Measurements from ENCODE around the gene MSX2.

Gene MSX2

DNA sequence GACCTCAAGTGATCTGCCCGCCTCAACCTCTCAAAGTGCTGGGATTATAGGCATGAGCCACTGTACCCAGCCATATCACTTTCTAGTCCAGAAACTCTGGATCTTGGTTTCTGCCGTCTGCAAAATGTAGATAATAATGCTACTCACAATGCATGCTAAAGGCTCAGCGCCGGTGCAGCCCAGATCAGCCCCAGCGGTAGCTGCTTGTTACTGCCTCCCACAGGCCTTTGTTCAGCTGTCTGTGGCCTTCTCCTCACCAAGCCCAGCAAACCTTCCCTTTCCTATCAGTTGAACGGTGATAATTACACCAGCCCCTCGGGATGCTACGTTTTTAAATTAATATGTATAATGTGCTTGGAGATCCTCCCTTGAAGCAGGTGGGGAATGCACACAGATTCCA is 26.2 kb upstream of the MSX2 start:
- DNase-seq (ENCODE audit: low spot score in 2 of 2) (no peak), ATAC-seq (replicated peaks; ENCODE audit: extremely low read depth, poor library complexity, severe bottlenecking) (no peak)
- Mint-ChIP-seq H3K4me3 (no peak overlapping the region), H3K4me1 (no peaks in the 10 kb centered on the region), H3K27ac (ENCODE audit: low read depth) (no peak overlapping the region), H3K27me3 (peaks cover 35% of the 10 kb centered on the region), H3K9me3 (no peaks in the 10 kb centered on the region), H3K36me3 (ENCODE audit: insufficient read depth) (no peaks in the 10 kb centered on the region)

GRCh38 chr5:174699131-174699530 is 25.3 kb upstream of the MSX2 start:
- no peaks in the 10 kb centered on the region for H3K36me3 Mint-ChIP-seq (ENCODE audit: insufficient read depth)
- no peak overlapping the region for H3K4me3 Mint-ChIP-seq
- no peak for ATAC-seq (replicated peaks; ENCODE audit: extremely low read depth, poor library complexity, severe bottlenecking)
- peaks cover 25% of the 10 kb centered on the region for H3K27me3 Mint-ChIP-seq
- no peaks in the 10 kb centered on the region for H3K9me3 Mint-ChIP-seq
- no peak overlapping the region for H3K27ac Mint-ChIP-seq (ENCODE audit: low read depth)
- no peak for DNase-seq (ENCODE audit: low spot score in 2 of 2)
- no peaks in the 10 kb centered on the region for H3K4me1 Mint-ChIP-seq

GRCh38 chr5:174706997-174707572 is 17.3 kb upstream of the MSX2 start:
- H3K27ac Mint-ChIP-seq (ENCODE audit: low read depth), result no peak overlapping the region
- no peak for DNase-seq (ENCODE audit: low spot score in 2 of 2)
- no peak for ATAC-seq (replicated peaks; ENCODE audit: extremely low read depth, poor library complexity, severe bottlenecking)
- H3K4me1 Mint-ChIP-seq, result no peaks in the 10 kb centered on the region
- H3K27me3 Mint-ChIP-seq, result no peaks in the 10 kb centered on the region
- H3K9me3 Mint-ChIP-seq, result peaks cover 5% of the 10 kb centered on the region
- H3K4me3 Mint-ChIP-seq, result no peak overlapping the region
- no peaks in the 10 kb centered on the region for H3K36me3 Mint-ChIP-seq (ENCODE audit: insufficient read depth)

- ATAC-seq (replicated peaks; ENCODE audit: extremely low read depth, poor library complexity, severe bottlenecking) (no peak), DNase-seq (ENCODE audit: low spot score in 2 of 2) (no peak)
- H3K4me1 Mint-ChIP-seq, result no peaks in the 10 kb centered on the region
- no peak overlapping the region for H3K4me3 Mint-ChIP-seq
- H3K27ac Mint-ChIP-seq (ENCODE audit: low read depth), result no peak overlapping the region
- no peaks in the 10 kb centered on the region for H3K27me3 Mint-ChIP-seq
- no peaks in the 10 kb centered on the region for H3K36me3 Mint-ChIP-seq (ENCODE audit: insufficient read depth)
- peaks cover 5% of the 10 kb centered on the region for H3K9me3 Mint-ChIP-seq
Measured at GRCh38 chr5:174707671-174708070, 16.7 kb upstream of the MSX2 start.

- Mint-ChIP-seq H3K4me1 (no peaks in the 10 kb centered on the region), H3K4me3 (no peak overlapping the region), H3K36me3 (ENCODE audit: insufficient read depth) (no peaks in the 10 kb centered on the region), H3K27ac (ENCODE audit: low read depth) (no peak overlapping the region), H3K9me3 (peaks cover 5% of the 10 kb centered on the region), H3K27me3 (peaks cover 7% of the 10 kb centered on the region)
- ATAC-seq (replicated peaks; ENCODE audit: extremely low read depth, poor library complexity, severe bottlenecking), result no peak
- DNase-seq (ENCODE audit: low spot score in 2 of 2), result no peak
Measured at GRCh38 chr5:174708476-174709207, 15.7 kb upstream of the MSX2 start.

DNA sequence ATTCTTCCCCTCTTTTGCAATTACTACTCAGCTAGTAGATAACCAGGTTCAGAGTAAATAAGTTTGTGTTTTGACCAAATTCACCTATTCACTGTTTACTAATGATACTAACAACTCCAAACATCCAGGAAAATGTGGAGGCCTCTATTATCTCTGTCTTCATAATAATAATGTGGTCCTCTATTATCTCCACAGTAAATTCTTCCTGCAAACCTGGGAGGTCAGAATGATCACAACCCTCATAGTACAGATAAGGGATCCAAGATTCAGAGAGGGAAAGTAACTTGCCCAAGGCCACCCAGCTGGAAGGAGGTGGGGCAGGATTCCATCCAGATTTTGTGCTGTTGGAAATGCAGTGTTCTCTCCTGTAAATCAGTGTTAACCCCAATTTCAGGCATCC is 9.6 kb upstream of the MSX2 start:
- Mint-ChIP-seq H3K36me3 (ENCODE audit: insufficient read depth) (no peaks in the 10 kb centered on the region), H3K27me3 (peaks cover 27% of the 10 kb centered on the region), H3K4me1 (no peaks in the 10 kb centered on the region), H3K27ac (ENCODE audit: low read depth) (no peak overlapping the region), H3K9me3 (no peaks in the 10 kb centered on the region), H3K4me3 (no peak overlapping the region)
- DNase-seq (ENCODE audit: low spot score in 2 of 2) (no peak), ATAC-seq (replicated peaks; ENCODE audit: extremely low read depth, poor library complexity, severe bottlenecking) (no peak)

DNA sequence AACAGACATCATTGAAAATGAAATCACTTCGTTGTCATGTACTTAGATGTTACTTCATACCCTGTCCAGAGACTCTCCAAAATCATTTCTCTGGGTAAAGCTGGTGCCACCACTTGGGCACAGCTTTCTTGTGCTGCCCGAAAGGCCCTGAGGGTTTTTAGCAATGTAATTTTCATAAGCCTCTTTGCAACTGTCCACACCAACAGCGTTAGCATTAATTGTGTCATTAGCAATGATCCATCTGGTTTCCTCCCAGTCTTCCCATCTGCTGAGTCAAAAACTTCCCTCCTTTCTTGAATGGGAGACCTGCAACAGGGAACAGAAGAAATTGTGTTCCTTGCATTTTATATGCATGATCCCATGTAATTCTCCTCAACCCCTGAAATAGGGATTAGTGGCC is 8.6 kb upstream of the MSX2 start:
- Mint-ChIP-seq H3K4me3 (no peak overlapping the region), H3K27me3 (peaks cover 37% of the 10 kb centered on the region), H3K27ac (ENCODE audit: low read depth) (no peak overlapping the region), H3K36me3 (ENCODE audit: insufficient read depth) (no peaks in the 10 kb centered on the region), H3K9me3 (no peaks in the 10 kb centered on the region), H3K4me1 (no peaks in the 10 kb centered on the region)
- ATAC-seq (replicated peaks; ENCODE audit: extremely low read depth, poor library complexity, severe bottlenecking), result no peak
- no peak for DNase-seq (ENCODE audit: low spot score in 2 of 2)

- no peaks in the 10 kb centered on the region for H3K4me1 Mint-ChIP-seq
- no peak for DNase-seq (ENCODE audit: low spot score in 2 of 2)
- H3K36me3 Mint-ChIP-seq (ENCODE audit: insufficient read depth), result no peaks in the 10 kb centered on the region
- no peak overlapping the region for H3K27ac Mint-ChIP-seq (ENCODE audit: low read depth)
- H3K9me3 Mint-ChIP-seq, result no peaks in the 10 kb centered on the region
- H3K27me3 Mint-ChIP-seq, result peaks cover 52% of the 10 kb centered on the region
- no peak overlapping the region for H3K4me3 Mint-ChIP-seq
- ATAC-seq (replicated peaks; ENCODE audit: extremely low read depth, poor library complexity, severe bottlenecking), result no peak
Measured at GRCh38 chr5:174717826-174718455, 6.4 kb upstream of the MSX2 start.

DNA sequence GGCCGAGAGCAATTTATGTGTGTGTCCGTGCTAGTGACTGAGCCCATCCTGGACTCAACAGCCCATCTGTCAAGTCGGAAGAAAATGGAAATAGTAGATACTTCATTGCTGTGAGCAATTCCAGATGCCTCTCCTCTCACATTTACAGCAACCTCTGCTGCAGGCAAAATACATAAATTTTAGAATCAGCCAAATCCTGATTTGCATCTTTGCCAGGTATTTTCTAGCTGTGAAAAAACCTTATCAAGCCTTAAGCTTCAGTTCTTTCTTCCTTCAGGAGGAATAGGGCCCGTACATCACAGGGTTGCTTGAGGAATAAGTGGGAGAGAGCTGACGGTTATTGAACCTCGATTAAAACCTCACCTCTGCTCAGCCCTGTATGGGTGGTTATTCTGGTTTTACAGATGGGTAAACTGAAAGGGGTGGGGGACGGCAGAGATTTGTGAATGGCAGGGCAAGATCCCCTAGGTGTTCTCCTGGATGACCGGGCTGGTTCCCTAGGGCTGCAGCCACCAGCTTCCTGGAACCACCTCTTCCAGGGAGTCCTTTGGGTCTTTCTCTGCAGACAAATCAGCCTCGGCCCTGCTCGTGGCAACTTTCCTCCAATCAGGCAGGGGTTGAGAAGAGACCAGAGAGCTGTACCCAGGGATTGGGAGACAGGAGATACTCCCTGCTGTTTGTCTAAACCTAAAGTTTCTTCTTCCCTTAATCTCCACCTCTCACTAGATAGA is 5.3 kb upstream of the MSX2 start:
- no peaks in the 10 kb centered on the region for H3K9me3 Mint-ChIP-seq
- H3K4me1 Mint-ChIP-seq, result peaks cover 3% of the 10 kb centered on the region
- DNase-seq (ENCODE audit: low spot score in 2 of 2) (no peak), ATAC-seq (replicated peaks; ENCODE audit: extremely low read depth, poor library complexity, severe bottlenecking) (no peak)
- peaks cover 52% of the 10 kb centered on the region for H3K27me3 Mint-ChIP-seq
- no peak overlapping the region for H3K27ac Mint-ChIP-seq (ENCODE audit: low read depth)
- H3K36me3 Mint-ChIP-seq (ENCODE audit: insufficient read depth), result no peaks in the 10 kb centered on the region
- no peak overlapping the region for H3K4me3 Mint-ChIP-seq

GRCh38 chr5:174719793-174720611 is 4.4 kb upstream of the MSX2 start:
- no peak overlapping the region for H3K27ac Mint-ChIP-seq (ENCODE audit: low read depth)
- peaks cover 57% of the 10 kb centered on the region for H3K27me3 Mint-ChIP-seq
- no peaks in the 10 kb centered on the region for H3K9me3 Mint-ChIP-seq
- H3K4me1 Mint-ChIP-seq, result peaks cover 5% of the 10 kb centered on the region
- DNase-seq (ENCODE audit: low spot score in 2 of 2), result no peak
- no peak for ATAC-seq (replicated peaks; ENCODE audit: extremely low read depth, poor library complexity, severe bottlenecking)
- H3K4me3 Mint-ChIP-seq, result no peak overlapping the region
- no peaks in the 10 kb centered on the region for H3K36me3 Mint-ChIP-seq (ENCODE audit: insufficient read depth)

GRCh38 chr5:174720612-174721529 is 3.5 kb upstream of the MSX2 start:
- ATAC-seq (replicated peaks; ENCODE audit: extremely low read depth, poor library complexity, severe bottlenecking), result no peak
- H3K4me1 Mint-ChIP-seq, result peaks cover 5% of the 10 kb centered on the region
- no peaks in the 10 kb centered on the region for H3K9me3 Mint-ChIP-seq
- H3K27me3 Mint-ChIP-seq, result peaks cover 63% of the 10 kb centered on the region
- no peak overlapping the region for H3K4me3 Mint-ChIP-seq
- no peak for DNase-seq (ENCODE audit: low spot score in 2 of 2)
- no peaks in the 10 kb centered on the region for H3K36me3 Mint-ChIP-seq (ENCODE audit: insufficient read depth)
- H3K27ac Mint-ChIP-seq (ENCODE audit: low read depth), result no peak overlapping the region

Measured in central memory CD8-positive, alpha-beta T cell (primary cell).